NCI-H2081 (cell line): ENCODE results near the gene FOXC1.

ENCODE experiments used
- DNase-seq, 2 experiments: peaks; one replicate each; lab custom pipeline; 2025; lab: John Stamatoyannopoulos, UW

Gene FOXC1

GRCh38 chr6:1612299-1612973 is 2.7 kb downstream of the FOXC1 start:
- no peak for DNase-seq

- no peak for DNase-seq
Observed at GRCh38 chr6:1612974-1613306, 3.2 kb downstream of the FOXC1 start.

- no peak for DNase-seq
Observed at GRCh38 chr6:1613346-1613687, 3.6 kb downstream of the FOXC1 start.

GRCh38 chr6:1613688-1614447 is 4.2 kb downstream of the FOXC1 start:
- no peak for DNase-seq

GRCh38 chr6:1614448-1615150 is 4.9 kb downstream of the FOXC1 start:
- no peak for DNase-seq

- DNase-seq = no peak
Observed at GRCh38 chr6:1615151-1615852, 5.6 kb downstream of the FOXC1 start.

- no peak for DNase-seq
Observed at GRCh38 chr6:1615853-1616420, 6.2 kb downstream of the FOXC1 start.

GRCh38 chr6:1616701-1617463 is 7.2 kb downstream of the FOXC1 start:
- no peak for DNase-seq

- DNase-seq = no peak
Observed at GRCh38 chr6:1617466-1618310, 8.0 kb downstream of the FOXC1 start.

GRCh38 chr6:1618311-1619097 is 8.8 kb downstream of the FOXC1 start:
- no peak for DNase-seq

GRCh38 chr6:1619098-1619672 is 9.5 kb downstream of the FOXC1 start:
- DNase-seq = no peak

- no peak for DNase-seq
Observed at GRCh38 chr6:1619673-1620503, 10.2 kb downstream of the FOXC1 start.

- DNase-seq = no peak
Observed at GRCh38 chr6:1620504-1621069, 10.9 kb downstream of the FOXC1 start.

- no peak for DNase-seq
Observed at GRCh38 chr6:1621070-1621701, 11.5 kb downstream of the FOXC1 start.

GRCh38 chr6:1622220-1622850 is 12.6 kb downstream of the FOXC1 start:
- DNase-seq = no peak

GRCh38 chr6:1622851-1623768 is 13.4 kb downstream of the FOXC1 start:
- no peak for DNase-seq
